Stimulated activated CD8-positive, alpha-beta memory T cell treated with anti-CD3 and anti-CD28 coated beads, Interleukin-12 subunit alpha, Interleukin-12 subunit beta, amount 100 ng/mL, for 24 hours (primary cell): Measurements from ENCODE around the gene FSCN2.

Source experiments
- DNase-seq: peaks from one replicate; pipeline ENCODE4 v3.0.0-alpha.2; 2020; ENCODE audit errors: extremely low read depth

The FSCN2 gene

GRCh38 chr17:81513372-81513752, 14.8 kb upstream of the FSCN2 start:
- no peak for DNase-seq

- no peak for DNase-seq
Measured at GRCh38 chr17:81513753-81514488, 14.3 kb upstream of the FSCN2 start.

- no peak for DNase-seq
Measured at GRCh38 chr17:81514489-81514738, 13.8 kb upstream of the FSCN2 start.

DNA sequence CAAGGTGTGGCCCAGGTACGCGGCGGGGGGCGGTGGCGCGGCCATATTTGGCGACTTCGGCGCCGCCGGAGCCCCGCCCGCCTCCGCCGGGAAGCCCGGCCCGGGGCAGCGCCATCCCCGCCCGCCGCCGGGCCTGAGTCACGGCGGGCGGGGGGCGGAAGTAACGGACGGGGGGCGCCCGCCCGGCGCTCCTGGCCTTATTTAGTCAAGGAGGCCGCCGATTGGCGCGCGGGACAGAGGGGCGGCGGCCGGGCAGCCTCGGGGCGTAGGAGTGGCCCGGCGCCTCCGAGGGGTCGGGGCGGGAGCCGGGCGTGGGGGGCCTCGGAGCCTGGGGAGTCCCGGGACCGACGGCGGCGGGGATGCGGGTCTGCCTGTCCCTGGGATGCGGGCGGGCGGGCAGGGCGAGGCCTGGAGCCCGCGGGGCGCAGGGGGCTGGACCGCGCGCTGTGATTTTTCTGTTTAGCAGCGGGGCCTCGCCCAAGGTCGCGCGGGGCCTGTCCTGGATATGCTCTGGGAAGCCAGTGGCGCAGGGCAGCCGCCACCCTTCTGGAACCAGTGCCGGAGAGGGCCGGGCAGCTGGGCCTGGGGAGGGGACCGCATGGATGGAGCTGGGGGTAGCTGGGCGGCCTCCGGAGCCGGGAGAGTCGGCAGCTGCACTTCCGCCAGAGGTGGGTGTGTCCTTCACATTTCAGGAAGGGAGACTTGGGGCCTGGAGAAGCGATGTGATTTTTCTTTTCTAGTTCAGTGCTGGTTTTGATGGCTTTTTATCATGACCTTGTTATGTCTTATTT, 13.2 kb upstream of the FSCN2 start:
- DNase-seq: no peak

DNA sequence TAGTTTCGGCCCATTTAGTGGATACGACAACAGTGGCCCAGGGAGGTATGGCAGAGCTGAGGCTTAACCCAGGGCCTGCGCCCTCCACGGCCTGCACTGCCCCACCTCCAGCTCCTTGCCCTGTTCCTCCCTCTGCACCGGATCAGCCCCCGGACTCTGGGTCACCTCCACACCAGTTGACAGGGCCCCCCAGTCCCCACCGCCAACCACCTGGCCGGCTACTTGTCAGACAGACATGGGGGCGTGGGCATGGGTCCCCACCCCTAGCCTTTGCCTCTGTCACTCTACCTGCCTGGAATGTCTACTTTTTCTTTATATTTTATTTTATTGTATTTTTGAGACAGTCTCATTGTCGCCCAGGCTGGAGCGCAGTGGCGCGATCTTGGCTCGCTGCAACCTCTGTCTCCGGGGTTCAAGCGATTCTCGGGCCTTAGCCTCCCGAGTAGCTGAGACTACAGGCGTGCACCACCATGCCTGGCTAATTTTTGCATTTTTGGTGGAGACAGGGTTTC, 12.6 kb upstream of the FSCN2 start:
- DNase-seq: no peak

GRCh38 chr17:81516439-81516838, 11.7 kb upstream of the FSCN2 start:
- no peak for DNase-seq

DNA sequence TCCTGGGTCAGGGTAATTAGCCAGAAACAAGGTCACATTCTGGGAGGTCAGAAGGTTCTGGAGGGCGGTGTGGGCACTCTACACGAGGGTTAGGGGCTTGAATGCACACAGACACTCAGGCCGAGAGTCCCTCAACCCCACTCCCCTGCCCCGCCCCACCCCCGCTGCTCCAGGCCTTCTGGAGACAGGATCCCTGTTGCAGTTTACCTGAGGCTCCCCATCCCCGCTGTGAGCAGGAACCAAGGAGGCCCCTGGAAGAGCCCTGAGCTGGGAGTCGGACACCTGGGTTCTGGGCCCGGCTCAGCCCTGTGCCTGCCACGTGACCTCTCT, 11.2 kb upstream of the FSCN2 start:
- no peak for DNase-seq

DNA sequence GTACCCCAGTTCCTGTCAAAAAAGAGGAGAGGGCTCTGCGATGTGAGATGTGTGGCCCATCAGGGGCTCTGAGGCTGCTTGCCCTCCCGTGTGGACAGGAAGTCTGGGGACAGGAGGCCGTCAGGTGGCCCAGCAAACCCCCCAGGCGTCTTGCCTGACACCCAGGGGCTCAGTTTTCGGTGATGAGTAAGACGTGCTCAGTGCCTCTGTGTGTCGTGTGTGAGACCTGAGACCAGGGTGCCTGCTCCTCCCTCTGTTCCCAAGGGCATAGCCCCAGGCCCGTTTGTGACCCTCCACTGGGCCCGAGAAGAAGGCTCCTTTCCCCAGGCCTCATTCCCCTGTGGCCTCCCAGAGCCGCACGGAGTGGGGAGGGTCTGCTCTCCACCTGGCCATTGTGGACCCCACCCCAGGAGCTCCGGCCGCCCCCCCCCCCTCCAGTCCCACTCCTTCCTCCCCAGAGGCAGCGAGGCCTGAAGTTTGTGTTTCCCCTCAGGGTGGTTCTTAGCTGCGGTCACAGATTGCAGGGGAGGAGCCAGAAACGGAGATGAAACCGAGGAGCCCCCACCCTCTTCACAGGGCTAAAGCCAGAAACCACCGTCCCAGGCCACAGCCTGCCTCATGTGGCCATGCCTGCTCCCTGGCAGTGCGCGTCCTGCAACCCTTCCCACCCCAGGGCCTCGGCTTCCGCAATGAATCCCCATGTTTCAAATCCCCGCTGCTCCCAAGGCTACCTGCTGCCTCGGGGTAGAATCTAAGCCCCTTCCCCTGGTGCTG, 10.7 kb upstream of the FSCN2 start:
- no peak for DNase-seq

GRCh38 chr17:81518113-81518784, 9.9 kb upstream of the FSCN2 start:
- no peak for DNase-seq

DNA sequence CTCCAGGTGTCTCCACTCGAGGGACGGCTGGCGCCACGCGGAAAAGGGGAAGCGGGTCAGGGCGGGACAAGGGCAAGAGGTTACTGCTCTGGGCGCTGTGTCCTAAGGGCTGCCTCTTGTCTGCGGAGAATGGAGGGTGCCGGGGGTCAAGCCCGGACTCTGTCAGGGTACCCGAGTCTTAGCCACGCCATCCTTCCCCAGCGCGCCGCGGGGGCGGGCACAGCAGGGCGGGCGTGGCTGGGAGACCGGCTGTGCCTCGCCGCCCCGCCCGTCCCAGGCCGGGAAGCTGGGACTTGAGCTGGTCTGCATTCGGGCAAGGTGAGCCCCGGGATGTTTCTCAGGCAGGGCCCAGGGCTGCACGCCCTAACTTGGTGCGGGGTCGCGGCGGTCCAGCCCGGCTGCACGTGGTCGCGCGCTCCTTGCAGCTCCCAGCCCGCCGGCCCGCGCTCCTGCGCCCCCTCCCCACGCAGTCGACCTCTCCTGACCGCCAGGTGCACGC, 9.3 kb upstream of the FSCN2 start:
- DNase-seq: no peak

GRCh38 chr17:81519284-81520020, 8.7 kb upstream of the FSCN2 start:
- DNase-seq: no peak

DNA sequence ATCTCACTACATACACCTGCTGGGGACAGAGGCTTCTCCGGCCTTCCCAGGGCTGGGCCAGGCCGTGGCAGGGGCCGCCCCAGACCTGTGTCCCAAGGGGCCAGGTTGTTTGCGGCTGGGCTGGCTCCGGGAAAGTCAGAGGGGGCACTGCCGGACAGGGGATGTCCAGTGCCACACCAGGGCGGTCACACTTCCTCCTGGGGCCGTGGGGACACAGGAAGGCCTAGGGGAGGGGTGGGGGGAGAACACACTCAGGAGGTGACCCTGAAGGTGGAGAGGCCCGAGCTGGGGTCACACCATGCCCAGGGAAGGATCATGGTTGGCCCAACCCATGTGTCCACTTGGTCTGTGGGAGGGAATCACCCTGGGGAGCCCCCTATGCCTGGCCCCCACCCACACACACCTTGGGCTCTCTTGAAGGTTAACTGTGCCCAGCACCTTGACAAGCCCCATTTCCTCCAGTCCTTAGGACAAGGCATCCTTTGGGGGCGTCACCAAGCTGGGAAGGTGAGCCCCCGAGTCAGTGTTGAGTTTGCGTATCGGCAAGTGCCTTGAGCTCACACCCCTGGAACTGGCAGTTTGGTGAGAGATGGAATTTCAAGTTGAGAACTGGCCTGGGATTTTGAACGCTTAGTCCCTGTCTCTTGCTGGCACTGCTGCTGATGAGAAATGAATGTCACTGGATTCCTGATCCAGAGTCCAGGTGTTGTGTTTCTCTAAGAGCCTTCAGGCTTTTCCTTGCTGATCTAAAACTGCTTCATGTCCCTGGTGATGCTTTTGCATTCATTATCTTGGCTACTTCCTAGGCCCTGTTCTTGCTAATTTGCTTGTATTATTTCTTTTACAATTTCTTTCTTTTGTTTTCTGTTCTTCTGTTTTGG, 7.9 kb upstream of the FSCN2 start:
- DNase-seq: no peak

- DNase-seq: no peak
Measured at GRCh38 chr17:81522491-81523401, 5.4 kb upstream of the FSCN2 start.

GRCh38 chr17:81523402-81524038, 4.7 kb upstream of the FSCN2 start:
- DNase-seq: no peak

DNA sequence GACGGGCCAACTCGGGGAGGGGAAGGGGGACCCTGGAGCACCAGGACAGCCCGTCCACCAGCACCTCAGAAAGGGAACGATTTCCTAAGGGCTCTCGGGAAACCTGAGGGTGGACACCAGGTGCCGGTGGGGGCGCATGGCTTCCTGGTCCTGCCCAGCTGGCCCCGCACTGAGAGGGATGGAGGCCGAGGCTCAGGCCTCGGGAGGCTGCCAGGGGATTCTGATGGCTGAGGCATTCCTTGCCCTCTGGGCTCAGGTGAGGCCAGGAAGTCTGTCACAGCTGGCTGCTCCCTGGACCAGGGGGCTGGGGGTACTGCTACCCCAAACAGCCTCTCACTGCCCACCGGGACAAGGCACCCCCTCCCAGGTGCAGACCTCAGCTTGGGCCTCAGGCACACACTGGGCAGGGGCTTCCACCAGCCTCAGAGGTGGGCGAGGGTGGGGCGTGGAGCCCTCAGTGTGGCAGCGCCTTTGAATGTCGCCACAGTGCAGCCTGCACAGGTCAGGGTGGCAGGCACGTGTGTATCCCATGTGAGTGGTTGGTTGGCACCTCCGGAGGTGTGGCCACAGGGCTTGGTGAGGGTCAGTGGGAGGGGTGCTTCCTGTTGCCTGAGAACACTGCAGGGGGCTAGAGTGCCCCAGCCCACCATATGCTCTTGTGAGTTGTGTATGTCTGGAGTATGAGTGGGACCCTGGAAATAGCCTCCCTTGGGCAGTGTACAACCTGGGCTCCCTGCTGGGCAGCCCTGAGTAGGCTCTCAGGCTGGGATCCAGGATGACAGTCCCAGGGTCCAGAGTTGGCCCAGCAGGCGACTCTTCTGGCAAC, 3.9 kb upstream of the FSCN2 start:
- no peak for DNase-seq

DNA sequence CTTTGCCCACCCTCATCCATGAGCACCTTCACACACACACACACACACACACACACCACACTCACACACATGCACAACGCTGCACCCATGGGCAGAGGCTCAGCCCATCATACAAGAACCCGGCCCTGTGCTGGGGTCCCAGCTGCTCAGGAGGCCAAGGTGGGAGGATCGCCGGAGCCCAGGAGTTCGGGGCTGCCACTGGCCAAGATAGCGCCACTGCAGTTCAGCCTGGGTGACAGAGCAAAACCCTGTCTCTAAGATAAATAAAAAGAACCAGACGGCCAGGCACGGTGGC, 3.4 kb upstream of the FSCN2 start:
- DNase-seq: no peak

- no peak for DNase-seq
Measured at GRCh38 chr17:81526662-81527571, 1.3 kb upstream of the FSCN2 start.
